NT2/D1 (cell line): ENCODE measurements around the gene PANK4.

ENCODE experiments used
- YY1 ChIP-seq: IDR thresholded peaks from 2 replicates; pipeline ENCODE4 v1.6.1; 2011; ENCODE audit not compliant: insufficient read length, insufficient read depth
- ZNF274 ChIP-seq: IDR thresholded peaks from 2 replicates; pipeline ENCODE4 v1.6.1; 2011; ENCODE audit warnings: mild to moderate bottlenecking, low read depth, low read length

DNA sequence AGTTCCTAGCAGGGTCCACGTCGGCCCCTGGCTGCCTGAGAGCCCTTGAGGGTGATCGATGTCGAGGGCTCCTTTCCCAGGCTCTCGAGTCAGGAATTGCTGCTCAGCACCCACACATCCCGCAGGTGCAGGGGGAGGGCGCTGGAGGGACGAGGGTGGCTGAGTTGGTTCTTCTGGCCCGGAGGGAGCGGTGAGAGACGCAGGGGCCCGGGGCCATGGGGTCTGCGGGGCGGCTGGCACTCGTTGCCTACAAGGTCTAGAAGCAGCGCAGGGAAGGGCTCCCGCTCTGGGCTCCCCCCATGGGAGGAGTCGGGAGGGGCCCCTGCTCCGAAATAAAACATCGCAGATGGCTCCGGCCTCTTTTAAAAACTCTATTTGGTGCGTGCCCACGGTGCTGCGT is 18.2 kb downstream of the PANK4 start:
- TF ChIP-seq YY1 (no peak), ZNF274 (no peak)
